ELF-1 (cell line): Measurements from ENCODE around the gene ALDH1A3.
A peak's percentile ranks its signal among the peaks of the same experiment; 100 is the strongest.
"Not testable (repeated sequence)": the region's sequence is repeated elsewhere in the genome, so short reads cannot be mapped to it uniquely, and the experiment has no call there.

Experiments used
- DNase-seq: peaks from one replicate; pipeline ENCODE4 v3.0.0-alpha.2; 2016; ENCODE audit warnings: low read depth, low spot score

Gene ALDH1A3

DNA sequence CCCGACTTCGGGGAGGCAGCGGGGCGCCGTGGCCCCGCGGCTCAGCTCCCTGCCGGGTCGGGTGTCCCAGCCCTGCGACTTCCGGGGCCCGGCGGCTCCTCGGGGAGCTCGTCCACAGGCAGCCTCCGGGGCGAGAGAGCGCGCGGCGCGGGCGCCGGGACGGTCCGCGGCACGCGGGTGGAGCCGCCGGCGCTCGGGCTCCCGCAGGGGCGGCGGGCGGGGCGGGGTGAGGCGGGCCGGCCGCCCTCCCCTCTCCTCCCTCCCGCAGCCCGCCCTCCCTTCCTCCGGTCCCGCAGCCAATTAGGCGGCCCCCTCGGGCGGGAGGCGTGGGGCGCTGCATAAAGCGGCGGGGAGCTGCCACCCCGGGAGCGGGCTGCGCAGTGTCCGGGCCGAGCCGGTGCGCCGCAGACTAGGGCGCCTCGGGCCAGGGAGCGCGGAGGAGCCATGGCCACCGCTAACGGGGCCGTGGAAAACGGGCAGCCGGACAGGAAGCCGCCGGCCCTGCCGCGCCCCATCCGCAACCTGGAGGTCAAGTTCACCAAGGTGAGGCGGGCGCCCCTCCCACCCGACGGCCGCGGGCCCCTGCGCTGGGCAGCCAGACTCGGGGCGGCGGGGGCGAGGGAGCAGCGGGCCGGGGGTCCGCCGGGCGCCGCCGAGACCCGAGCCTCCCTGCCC is at the start of gene ALDH1A3:
Gene ALDH1A3 (plus strand): TSS at position 368 of the 675 bp plus-strand sequence. CDS start 77 bp downstream, at position 445.
- DNase-seq: no peak

GRCh38 chr15:100831467-100831866 is 48.2 kb upstream of the ALDH1A3 start:
- DNase-seq: no peak

- no peak for DNase-seq
These were observed 47.3 kb upstream of the ALDH1A3 start for GRCh38 chr15:100832149-100832942.

GRCh38 chr15:100833417-100834389 is 45.9 kb upstream of the ALDH1A3 start:
- no peak for DNase-seq

DNA sequence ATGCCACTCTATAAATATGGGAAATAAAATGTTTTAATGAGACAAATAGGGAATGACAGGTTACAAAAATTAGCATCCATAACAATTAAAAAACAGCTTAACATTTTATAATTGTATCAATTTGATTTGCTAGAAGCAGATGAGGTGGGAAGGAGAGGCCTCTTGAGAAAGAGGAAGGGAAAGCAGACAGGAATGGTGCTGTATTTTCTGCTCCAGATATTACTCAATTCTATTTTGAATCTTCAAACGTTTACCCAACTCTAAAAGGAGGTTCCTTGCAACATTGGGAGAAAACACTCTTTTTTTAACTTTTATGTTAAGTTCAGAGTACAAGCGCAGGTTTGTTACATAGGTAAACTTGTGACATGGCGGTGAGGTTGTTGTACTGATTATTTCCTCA is 44.9 kb upstream of the ALDH1A3 start:
- DNase-seq: no peak

GRCh38 chr15:100835636-100836035 is 44.0 kb upstream of the ALDH1A3 start:
- DNase-seq: no peak

- DNase-seq: no peak
These were observed 43.1 kb upstream of the ALDH1A3 start for GRCh38 chr15:100836501-100836900.

DNA sequence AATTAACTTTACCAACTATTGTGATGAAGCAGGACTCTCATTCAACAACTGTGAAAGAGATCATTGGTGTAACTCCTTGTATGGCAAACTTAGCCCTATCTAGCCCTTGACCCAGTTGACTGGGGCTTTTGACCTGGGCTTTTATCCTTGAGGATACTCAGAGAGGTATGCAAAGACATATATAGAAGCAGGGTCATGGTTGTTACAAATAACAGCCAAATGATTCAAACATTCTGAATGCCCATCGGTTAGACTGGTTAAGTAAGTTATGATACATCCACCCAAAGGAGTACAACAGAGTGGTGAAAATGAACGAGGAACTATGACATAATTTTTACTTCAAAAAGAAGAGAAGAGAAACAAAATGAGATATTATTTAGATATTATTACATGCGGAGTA is 38.2 kb upstream of the ALDH1A3 start:
- no peak for DNase-seq

- peak; percentile 61 for DNase-seq
These were observed 36.6 kb upstream of the ALDH1A3 start for GRCh38 chr15:100842756-100843730.

DNA sequence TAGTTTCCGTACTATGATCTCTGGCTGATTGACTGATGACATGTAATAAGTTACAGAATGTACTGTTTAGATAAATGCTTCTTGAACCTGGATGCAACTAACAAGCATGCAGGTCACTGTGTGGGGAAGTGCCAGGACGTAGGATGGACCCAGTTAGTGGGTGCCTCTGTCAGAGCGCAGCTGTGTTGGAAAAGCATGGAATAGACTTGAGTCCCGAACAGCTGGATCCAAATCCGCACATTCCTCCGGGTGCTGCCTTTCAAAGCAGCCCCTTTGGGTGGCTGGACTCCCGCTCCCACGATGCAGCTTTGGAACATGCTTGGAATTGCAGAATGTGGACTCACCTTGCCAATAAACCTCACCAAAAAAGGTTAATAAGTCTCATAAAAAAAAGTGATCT is 35.5 kb upstream of the ALDH1A3 start:
- DNase-seq: no peak

DNA sequence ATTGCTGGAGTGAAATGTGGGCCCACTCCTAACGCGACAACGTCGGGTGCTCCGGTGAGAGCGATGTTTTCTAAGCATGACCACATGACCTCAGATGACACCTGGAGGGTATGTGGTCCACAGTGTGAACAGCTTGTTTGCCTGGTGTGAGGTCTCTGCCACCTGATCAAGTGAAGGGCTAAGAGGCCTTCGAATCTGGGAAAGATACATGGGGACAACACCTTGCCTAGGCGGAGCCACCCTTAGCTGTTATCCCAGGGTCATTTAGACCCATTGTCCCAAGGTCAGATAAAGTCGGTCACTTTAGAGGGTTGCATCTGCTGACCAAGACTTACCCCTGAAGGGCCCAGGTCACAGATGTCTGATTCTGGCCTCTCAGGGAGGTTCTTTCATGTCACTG is 34.9 kb upstream of the ALDH1A3 start:
- no peak for DNase-seq

GRCh38 chr15:100847194-100847593 is 32.4 kb upstream of the ALDH1A3 start:
- no peak for DNase-seq

DNA sequence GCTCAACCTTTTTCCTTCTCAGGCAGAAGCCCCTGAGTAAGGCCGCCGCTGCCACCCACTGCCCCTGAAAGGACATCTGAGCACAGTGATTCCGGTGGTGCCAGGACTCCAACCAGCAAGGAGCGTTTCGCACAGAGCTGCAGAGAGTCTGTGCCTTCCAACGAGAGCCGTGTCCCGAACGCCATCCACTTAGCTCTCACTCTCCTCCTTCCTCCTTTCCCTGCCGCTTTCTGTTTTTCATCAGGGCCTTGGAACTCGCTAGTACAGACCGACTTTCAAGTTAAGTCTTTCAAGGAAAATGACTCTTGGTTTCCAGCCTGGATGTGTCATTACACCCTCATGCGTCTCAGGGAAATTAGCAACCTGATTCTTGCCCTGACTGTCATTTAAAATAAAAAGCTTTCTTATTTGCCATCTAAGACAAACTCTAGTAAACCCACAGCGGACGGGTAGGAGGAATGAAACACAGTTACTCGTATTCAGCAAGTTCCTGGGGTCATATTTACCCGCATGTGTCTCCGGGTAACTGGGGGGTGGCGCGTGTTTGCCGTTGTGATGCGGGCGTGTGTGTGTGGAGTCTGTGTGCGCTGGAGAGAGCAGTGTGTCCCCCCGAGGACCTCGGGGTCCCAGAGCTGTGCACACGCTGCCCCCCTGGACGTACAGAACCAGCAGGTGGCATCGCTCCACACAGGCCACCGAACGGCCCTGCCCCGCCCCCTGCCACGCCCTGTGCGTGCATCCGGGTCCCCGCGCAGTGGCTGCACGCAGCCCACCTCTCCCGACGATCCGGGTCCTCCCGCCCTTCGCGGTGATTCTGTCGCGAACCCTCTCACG is 30.4 kb upstream of the ALDH1A3 start:
- DNase-seq: peak; percentile 63

GRCh38 chr15:100849855-100850218 is 29.8 kb upstream of the ALDH1A3 start:
- no peak for DNase-seq

DNA sequence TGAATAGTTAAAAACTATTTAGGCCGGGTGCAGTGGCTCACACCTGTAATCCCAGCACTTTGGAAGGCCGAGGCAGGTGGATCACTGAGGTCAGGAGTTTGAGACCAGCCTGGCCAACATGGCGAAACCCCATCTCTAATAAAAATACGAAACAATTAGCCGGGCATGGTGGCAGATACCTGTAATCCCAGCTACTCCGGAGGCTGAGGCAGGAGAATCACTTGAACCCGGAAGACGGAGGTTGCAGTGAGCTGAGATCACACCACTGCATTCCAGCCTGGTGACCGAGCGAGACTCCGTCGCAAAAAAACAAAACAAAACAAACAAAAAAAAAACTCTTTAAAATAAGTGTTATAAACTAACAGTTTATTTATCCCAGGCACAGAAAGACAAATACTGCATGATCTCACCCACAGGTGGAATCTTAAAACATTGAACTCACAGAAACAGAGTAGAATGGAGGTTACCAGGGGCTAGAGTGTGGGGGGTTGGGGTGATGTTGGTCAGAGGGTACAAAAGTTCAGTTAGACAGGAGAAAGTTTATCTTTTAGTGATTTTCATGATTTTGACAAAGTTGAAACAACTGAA is 28.1 kb upstream of the ALDH1A3 start:
- not testable (repeated sequence) for DNase-seq

GRCh38 chr15:100852630-100853029 is 27.0 kb upstream of the ALDH1A3 start:
- DNase-seq: no peak

- DNase-seq: no peak
These were observed 25.8 kb upstream of the ALDH1A3 start for GRCh38 chr15:100853676-100854440.

- DNase-seq: no peak
These were observed 22.8 kb upstream of the ALDH1A3 start for GRCh38 chr15:100856867-100857266.

DNA sequence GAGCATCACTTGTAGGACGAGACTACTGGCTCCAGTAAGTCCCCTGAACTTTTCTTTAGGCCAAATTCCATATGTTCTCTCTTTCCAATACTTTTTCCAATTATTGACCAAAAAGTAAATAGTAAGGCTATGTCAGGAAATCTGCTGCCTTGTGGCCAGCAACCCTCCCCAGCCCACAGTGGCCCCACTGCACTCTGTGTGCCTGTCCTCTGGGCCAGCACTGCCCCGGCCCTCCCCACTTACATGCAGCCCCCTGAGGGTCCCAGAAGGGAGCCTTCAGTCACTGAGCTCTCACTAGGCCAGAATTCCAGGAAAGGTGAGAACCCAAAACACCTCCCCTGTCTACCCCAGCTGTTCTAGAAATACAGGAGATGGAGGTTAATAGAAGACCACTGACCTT is 21.3 kb upstream of the ALDH1A3 start:
- no peak for DNase-seq
